ENCODE results near the gene L3MBTL4.

DNA sequence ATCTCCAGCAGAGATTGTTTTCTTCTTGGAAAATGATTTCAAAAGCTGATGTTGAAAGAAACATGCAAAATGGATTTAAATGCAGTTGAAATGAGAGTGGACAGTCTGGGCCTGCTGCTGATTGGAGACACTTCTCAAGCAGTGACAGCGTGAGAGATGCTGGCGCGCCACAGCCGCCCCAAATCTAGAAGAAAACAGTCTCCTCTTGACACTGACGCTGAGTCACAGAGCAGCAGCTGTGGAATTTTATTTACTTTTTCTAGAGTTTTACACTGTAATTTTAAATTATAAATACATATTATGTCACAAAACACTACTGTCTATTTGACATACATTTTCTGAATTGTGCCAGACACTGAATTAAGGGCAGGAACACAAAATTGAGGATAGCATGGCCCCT lies 397.5 kb downstream of the L3MBTL4 start:
- TF ChIP-seq CTCF (conservative IDR thresholded peaks at IDR 0.05) (no peak), EZH2 (IDR thresholded peaks at IDR 0.05; ENCODE audit: low read depth) (no peak)
